Rectal smooth muscle tissue (tissue), 1 donor: ENCODE measurements around the gene CHST1.

ENCODE experiments used
- H3K27ac ChIP-seq: one replicate; pipeline ENCODE4 v1.7.0; 2013; ENCODE audit warnings: low read depth, low read length, inconsistent platforms
- H3K27me3 ChIP-seq: one replicate; pipeline ENCODE4 v1.7.0; 2013; ENCODE audit warnings: low read length; ENCODE audit not compliant: control insufficient read depth, insufficient read depth
- H3K36me3 ChIP-seq: one replicate; pipeline ENCODE4 v1.7.0; 2013; ENCODE audit warnings: low read length; ENCODE audit not compliant: control insufficient read depth, insufficient read depth
- H3K4me1 ChIP-seq: one replicate; pipeline ENCODE4 v1.7.0; 2013; ENCODE audit warnings: low read length; ENCODE audit not compliant: control insufficient read depth, insufficient read depth
- H3K4me3 ChIP-seq: one replicate; pipeline ENCODE4 v1.7.0; 2013; ENCODE audit warnings: low read length
- H3K9ac ChIP-seq: one replicate; pipeline ENCODE4 v1.7.0; 2013; ENCODE audit warnings: low read length

CHST1 gene

GRCh38 chr11:45685964-45686537 lies 20.6 kb upstream of the CHST1 start:
- H3K9ac ChIP-seq, result no peak overlapping the region
- H3K4me1 ChIP-seq, result no peaks in the 10 kb centered on the region
- no peaks in the 10 kb centered on the region for H3K36me3 ChIP-seq
- no peaks in the 10 kb centered on the region for H3K27me3 ChIP-seq
- no peak overlapping the region for H3K4me3 ChIP-seq
- H3K27ac ChIP-seq, result no peak overlapping the region

GRCh38 chr11:45684440-45684839 lies 19.0 kb upstream of the CHST1 start:
- no peak overlapping the region for H3K4me3 ChIP-seq
- no peak overlapping the region for H3K27ac ChIP-seq
- H3K4me1 ChIP-seq, result no peaks in the 10 kb centered on the region
- H3K27me3 ChIP-seq, result no peaks in the 10 kb centered on the region
- no peaks in the 10 kb centered on the region for H3K36me3 ChIP-seq
- H3K9ac ChIP-seq, result no peak overlapping the region

- no peak overlapping the region for H3K27ac ChIP-seq
- no peaks in the 10 kb centered on the region for H3K36me3 ChIP-seq
- no peaks in the 10 kb centered on the region for H3K4me1 ChIP-seq
- H3K4me3 ChIP-seq, result no peak overlapping the region
- H3K27me3 ChIP-seq, result no peaks in the 10 kb centered on the region
- no peak overlapping the region for H3K9ac ChIP-seq
Observed at GRCh38 chr11:45683271-45684058, 18.0 kb upstream of the CHST1 start.

GRCh38 chr11:45679806-45680205 lies 14.4 kb upstream of the CHST1 start:
- H3K9ac ChIP-seq, result no peak overlapping the region
- H3K27ac ChIP-seq, result no peak overlapping the region
- H3K27me3 ChIP-seq, result no peaks in the 10 kb centered on the region
- H3K4me3 ChIP-seq, result no peak overlapping the region
- H3K4me1 ChIP-seq, result no peaks in the 10 kb centered on the region
- no peaks in the 10 kb centered on the region for H3K36me3 ChIP-seq

- no peak overlapping the region for H3K4me3 ChIP-seq
- no peaks in the 10 kb centered on the region for H3K4me1 ChIP-seq
- no peak overlapping the region for H3K27ac ChIP-seq
- H3K36me3 ChIP-seq, result no peaks in the 10 kb centered on the region
- no peaks in the 10 kb centered on the region for H3K27me3 ChIP-seq
- no peak overlapping the region for H3K9ac ChIP-seq
Observed at GRCh38 chr11:45678976-45679375, 13.6 kb upstream of the CHST1 start.

GRCh38 chr11:45677770-45678512 lies 12.5 kb upstream of the CHST1 start:
- Histone ChIP-seq H3K4me3 (no peak overlapping the region), H3K36me3 (no peaks in the 10 kb centered on the region), H3K27ac (no peak overlapping the region), H3K4me1 (no peaks in the 10 kb centered on the region), H3K9ac (no peak overlapping the region), H3K27me3 (no peaks in the 10 kb centered on the region)

- Histone ChIP-seq H3K4me3 (no peak overlapping the region), H3K9ac (no peak overlapping the region), H3K36me3 (no peaks in the 10 kb centered on the region), H3K4me1 (no peaks in the 10 kb centered on the region), H3K27ac (no peak overlapping the region), H3K27me3 (no peaks in the 10 kb centered on the region)
Observed at GRCh38 chr11:45676522-45677095, 11.2 kb upstream of the CHST1 start.

GRCh38 chr11:45675646-45676045 lies 10.2 kb upstream of the CHST1 start:
- no peaks in the 10 kb centered on the region for H3K36me3 ChIP-seq
- no peak overlapping the region for H3K9ac ChIP-seq
- H3K27ac ChIP-seq, result no peak overlapping the region
- H3K4me1 ChIP-seq, result no peaks in the 10 kb centered on the region
- H3K4me3 ChIP-seq, result no peak overlapping the region
- H3K27me3 ChIP-seq, result no peaks in the 10 kb centered on the region

GRCh38 chr11:45674481-45675190 lies 9.2 kb upstream of the CHST1 start:
- no peak overlapping the region for H3K27ac ChIP-seq
- no peak overlapping the region for H3K4me3 ChIP-seq
- H3K36me3 ChIP-seq, result no peaks in the 10 kb centered on the region
- no peaks in the 10 kb centered on the region for H3K4me1 ChIP-seq
- no peaks in the 10 kb centered on the region for H3K27me3 ChIP-seq
- no peak overlapping the region for H3K9ac ChIP-seq

- Histone ChIP-seq H3K27ac (no peak overlapping the region), H3K4me3 (no peak overlapping the region), H3K4me1 (no peaks in the 10 kb centered on the region), H3K9ac (no peak overlapping the region), H3K36me3 (no peaks in the 10 kb centered on the region), H3K27me3 (no peaks in the 10 kb centered on the region)
Observed at GRCh38 chr11:45673441-45673840, 8.0 kb upstream of the CHST1 start.

- Histone ChIP-seq H3K4me3 (no peak overlapping the region), H3K27ac (no peak overlapping the region), H3K9ac (no peak overlapping the region), H3K27me3 (no peaks in the 10 kb centered on the region), H3K4me1 (no peaks in the 10 kb centered on the region), H3K36me3 (no peaks in the 10 kb centered on the region)
Observed at GRCh38 chr11:45672593-45672992, 7.2 kb upstream of the CHST1 start.
